GM19452 (cell line): ENCODE data around the gene DSCAM.

Source experiments
- ATAC-seq: cut with Tn5 transposase; IDR thresholded peaks from one replicate; pipeline ENCODE4 v1.9.1; 2021; ENCODE audit not compliant: unreplicated experiment

DSCAM gene

GRCh38 chr21:40021558-40022351 lies 825.2 kb downstream of the DSCAM start:
- no peak for ATAC-seq

DNA sequence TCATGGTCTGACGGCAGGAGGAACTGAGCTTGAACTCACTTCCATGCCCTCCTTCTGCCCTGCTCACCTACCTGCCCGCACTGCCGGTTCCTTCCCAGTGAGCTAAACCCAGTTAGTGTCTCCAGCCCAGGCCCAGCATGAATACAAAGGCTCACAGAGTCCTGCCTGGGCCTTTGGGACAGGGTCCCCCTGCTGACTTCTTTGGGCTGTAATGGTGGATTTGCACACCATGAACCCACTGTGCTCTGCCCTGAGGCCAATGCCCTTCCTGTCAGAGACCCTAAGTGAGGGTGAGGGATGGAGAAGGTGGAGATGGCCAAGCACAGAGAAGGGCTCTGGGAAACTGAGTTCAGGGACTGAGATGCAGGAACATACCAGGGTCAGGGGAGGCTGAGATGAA lies 826.3 kb downstream of the DSCAM start:
- ATAC-seq, result no peak

GRCh38 chr21:40018871-40019475 lies 828.0 kb downstream of the DSCAM start:
- no peak for ATAC-seq

DNA sequence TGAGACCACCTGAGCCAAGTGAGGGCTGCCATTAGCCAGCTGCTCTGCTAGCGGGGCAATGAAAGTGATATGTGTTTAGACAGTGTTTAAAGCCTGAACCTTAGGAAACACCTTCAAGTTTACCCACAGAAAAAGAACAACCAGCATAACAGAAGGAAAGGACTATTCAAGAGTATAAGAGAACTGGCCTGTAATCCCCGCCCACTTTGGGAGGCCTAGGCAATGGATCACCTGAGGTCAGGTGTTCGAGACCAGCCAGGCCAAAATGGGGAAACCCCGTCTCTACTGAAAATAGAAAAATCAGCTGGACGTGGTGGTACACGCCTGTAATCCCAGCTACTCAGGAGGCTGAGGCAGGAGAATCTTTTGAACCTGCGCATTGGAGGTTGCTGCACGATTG lies 830.3 kb downstream of the DSCAM start:
- ATAC-seq, result no peak

DNA sequence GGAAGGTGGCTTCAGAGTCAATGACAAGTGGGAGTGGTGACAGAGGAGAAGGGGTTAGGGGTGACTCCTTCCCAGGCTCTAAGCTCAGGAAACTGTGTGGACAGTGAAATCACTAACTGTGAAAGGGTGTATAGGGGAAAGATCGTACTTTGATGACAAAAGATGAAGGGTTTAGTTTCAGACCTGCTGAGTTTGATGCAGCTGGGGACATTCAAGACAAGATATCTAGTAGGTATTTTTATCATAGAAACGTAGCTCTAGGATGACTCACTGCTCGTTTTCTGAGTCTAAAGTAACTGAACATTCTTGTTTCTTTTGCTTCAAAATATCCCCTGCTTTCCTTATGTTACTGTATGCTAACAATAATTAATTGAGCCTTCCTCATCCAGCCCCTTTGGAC lies 830.7 kb downstream of the DSCAM start:
- ATAC-seq, result no peak

- ATAC-seq, result no peak
Observed at GRCh38 chr21:40015818-40016217, 831.1 kb downstream of the DSCAM start.

DNA sequence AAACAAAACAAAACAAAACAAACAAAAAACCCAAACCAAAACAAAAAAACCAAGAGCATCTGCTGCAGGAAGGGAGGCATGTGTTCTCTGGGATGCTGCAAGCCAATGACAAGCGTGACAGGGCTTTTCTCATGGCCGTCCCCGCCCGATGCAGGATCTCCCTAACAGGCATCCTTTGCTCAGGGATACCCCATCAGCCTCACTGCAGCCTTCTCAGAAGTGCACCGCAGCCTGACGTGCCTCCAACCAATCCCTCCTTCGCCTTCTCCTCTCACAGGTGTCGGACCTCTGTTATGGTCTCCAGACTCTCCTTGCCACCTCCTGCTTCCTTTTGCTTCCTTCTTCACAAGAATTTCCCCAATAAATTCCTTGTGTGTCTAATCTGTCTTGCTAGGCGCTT lies 832.6 kb downstream of the DSCAM start:
- ATAC-seq, result no peak

GRCh38 chr21:40013001-40013735 lies 833.8 kb downstream of the DSCAM start:
- ATAC-seq, result no peak

DNA sequence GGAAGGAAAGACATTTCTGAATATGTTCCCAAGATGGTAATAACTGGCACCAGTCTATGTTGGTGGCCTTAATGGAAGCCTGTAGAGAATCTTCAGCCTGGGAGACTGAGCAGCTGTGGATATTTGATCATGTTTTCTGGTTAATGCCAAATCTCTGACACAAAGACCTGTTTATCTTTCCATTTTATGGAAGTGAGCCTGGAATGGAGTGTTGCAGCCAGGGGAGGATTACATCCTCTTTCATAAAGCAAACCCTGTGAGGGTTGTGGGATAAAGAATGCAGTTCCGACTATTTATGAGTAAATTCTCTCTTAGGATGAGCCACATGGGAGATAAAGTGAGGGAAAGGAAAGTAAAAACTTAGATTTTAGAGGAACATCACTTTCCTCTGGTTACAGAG lies 835.6 kb downstream of the DSCAM start:
- ATAC-seq, result no peak

GRCh38 chr21:40002978-40003377 lies 844.0 kb downstream of the DSCAM start:
- no peak for ATAC-seq

DNA sequence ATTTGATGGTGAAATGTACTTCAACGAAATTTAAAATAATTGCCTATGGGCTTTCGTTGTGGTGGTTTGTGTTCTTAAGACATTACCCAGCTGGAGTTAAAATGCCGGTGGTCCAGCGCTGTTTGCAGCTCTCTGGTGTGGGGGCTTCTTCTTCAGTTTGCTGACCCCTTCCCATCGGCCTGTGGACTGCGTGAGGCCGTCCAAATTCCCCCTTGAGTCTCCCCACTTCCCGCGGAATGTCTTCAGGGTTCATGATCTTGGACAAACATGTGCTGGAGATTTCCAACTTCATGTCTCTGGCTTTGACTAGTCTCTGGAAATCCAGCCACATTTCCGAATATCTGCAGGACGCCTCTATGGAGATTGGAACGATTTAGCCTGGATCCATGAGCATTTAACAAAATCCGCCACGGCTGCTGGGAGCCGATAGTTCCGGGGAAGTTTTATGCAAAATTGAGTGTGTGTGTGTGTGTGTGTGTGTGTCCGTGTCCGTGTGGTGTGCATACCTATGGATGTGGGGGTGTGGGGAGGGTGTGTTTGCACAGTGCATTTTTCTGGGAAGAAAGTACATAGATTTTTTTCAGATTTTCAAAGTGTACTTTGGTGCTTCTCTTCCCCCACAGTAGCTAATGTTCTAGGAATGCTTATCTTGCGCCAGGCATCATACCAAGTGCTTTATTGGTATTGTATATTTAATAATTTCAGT lies 862.5 kb downstream of the DSCAM start:
- no peak for ATAC-seq

DNA sequence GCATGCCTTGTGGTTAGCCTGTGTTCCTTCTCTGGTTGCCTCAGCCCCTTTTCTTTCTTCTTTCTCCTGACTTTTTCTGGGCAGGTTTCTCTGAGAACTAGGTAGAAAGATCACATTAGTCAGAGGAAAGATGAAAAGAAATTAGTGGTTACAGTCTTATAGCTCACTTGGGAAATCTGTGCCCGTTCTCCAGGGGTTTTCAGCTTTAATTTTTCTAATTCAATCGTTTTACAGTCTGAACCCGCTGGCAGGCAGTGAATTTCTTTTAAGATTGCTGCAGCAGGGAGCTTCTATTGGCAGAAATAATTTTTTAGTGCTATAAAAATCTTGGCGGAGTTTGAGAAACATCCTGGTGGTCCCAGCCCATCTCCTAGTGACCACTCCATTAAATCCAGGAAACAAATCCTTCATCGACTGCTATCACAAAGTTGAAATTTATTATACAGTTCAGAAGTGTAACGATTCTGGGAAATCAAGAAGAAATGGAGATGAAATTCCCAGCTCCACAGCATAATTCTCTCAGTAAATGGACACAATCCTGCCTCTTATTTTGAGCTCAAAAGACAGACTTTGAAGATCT lies 866.6 kb downstream of the DSCAM start:
- no peak for ATAC-seq

- ATAC-seq, result no peak
Observed at GRCh38 chr21:39979321-39979720, 867.6 kb downstream of the DSCAM start.

DNA sequence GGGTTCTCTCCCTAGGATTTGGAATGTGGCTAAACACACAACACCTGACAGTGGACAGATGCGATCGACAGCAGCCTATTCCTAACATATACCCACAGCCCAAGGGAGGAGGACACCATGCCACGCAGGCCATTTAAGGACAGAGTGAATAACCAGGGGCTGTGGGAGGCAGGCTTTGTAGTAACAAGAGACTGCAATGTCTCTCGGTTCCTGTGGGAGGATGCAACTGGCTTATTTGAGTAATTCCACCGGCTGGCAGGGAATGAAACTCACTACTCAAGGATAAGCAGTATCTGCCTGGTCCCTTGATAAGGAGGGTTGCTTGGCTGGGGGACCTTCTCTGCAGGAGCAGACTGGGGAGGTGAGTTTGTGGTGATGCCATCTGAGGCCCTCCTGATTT lies 870.2 kb downstream of the DSCAM start:
- ATAC-seq, result no peak

- ATAC-seq, result no peak
Observed at GRCh38 chr21:39972976-39973770, 873.8 kb downstream of the DSCAM start.

- ATAC-seq, result no peak
Observed at GRCh38 chr21:39972471-39972870, 874.5 kb downstream of the DSCAM start.

GRCh38 chr21:39971956-39972355 lies 875.0 kb downstream of the DSCAM start:
- no peak for ATAC-seq

DNA sequence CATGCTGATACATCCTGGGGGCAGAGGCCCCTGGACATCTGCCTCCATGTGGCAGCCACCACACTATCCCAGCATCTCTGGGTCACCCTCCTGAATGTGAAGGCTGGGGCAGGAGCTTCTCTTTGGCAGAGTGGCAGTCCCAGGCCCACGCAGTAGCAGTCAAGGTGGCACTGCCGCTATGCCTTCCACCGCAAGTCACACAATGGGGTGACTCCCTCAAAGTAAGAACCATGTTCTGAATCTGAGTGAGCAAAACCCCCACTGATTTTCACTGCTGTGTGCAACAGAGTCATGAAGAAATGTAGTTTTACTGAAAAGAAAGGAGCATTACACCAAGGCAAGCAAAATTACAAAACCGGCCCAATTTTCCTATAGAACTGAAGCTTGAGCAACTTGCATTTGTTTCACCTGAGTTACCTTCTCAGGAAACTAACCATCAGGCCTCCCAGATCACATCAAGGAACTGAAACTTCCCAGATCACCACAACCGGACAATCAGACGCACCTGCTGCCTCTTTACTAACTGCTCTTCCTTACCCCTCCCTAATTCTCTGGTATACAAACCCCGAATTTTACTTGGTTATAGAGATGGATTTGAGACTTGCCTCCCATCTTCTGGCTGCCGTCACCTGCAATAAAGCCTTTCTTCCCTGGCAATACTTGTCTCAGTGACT lies 877.1 kb downstream of the DSCAM start:
- ATAC-seq, result no peak

DNA sequence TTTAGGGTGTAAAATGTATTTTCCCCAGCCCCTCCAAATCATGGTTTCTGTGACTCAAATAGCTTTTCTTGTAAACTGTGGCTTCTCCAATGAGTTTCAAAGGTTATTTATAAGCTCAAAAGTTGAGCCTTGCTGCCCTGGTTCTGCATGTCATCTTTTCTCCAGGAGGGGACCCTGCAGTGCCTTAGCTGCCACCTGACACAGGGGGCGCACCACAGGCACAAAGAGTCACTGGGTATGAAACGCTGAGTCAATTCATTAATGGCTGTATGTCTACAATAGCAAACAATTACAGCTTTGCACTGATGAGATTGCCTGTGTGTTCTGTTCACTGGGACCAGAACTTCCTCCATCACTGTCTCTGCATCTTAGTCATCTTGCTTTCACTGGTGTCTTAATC lies 878.9 kb downstream of the DSCAM start:
- no peak for ATAC-seq

- ATAC-seq, result no peak
Observed at GRCh38 chr21:39966786-39967185, 880.2 kb downstream of the DSCAM start.
